ENCODE data around the gene PDE10A.

PDE10A gene

DNA sequence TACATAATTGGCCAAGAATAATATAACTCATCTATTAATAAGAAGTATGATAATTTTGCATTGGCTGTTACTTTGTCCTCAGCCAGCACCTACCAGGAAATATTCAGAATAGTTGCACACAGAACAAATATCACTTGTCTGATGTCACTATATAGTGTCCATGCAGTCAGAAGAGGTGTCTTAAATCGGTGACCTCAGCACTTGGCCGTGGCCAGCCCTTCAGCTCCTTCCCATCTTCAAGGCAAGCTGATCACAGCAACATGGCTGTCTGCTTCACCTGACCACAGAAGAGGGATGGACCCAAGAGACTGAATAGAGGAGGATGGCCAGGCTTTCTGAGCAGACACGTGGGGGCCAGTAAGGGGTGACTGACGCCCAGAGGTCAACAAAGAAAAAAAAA is 22.2 kb downstream of the PDE10A start:
- Histone ChIP-seq H4K20me1 (no peaks in the 10 kb centered on the region), H3K4me1 (no peaks in the 10 kb centered on the region), H3K4me3 (no peak overlapping the region), H3K9ac (no peak overlapping the region), H3K9me3 (replicated peaks in 1 of 11) (no peaks in the 10 kb centered on the region), H3K27ac (no peak overlapping the region), H3K4me2 (no peak overlapping the region), H3K36me3 (no peaks in the 10 kb centered on the region), H3K27me3 (no peaks in the 10 kb centered on the region)
- no peak for TF ChIP-seq Cebpa-rat (IDR thresholded peaks at IDR 0.05)

GRCh38 chr6:165638530-165638929 is 24.5 kb downstream of the PDE10A start:
- TF ChIP-seq Cebpa-rat (IDR thresholded peaks at IDR 0.05) = no peak
- no peak overlapping the region for H3K9ac ChIP-seq
- H3K27me3 ChIP-seq = no peaks in the 10 kb centered on the region
- no peaks in the 10 kb centered on the region for H3K36me3 ChIP-seq
- no peak overlapping the region for H3K4me3 ChIP-seq
- no peak overlapping the region for H3K27ac ChIP-seq
- no peaks in the 10 kb centered on the region for H3K4me1 ChIP-seq
- H3K9me3 ChIP-seq (replicated peaks in 1 of 11) = no peaks in the 10 kb centered on the region
- no peaks in the 10 kb centered on the region for H4K20me1 ChIP-seq
- H3K4me2 ChIP-seq = no peak overlapping the region

DNA sequence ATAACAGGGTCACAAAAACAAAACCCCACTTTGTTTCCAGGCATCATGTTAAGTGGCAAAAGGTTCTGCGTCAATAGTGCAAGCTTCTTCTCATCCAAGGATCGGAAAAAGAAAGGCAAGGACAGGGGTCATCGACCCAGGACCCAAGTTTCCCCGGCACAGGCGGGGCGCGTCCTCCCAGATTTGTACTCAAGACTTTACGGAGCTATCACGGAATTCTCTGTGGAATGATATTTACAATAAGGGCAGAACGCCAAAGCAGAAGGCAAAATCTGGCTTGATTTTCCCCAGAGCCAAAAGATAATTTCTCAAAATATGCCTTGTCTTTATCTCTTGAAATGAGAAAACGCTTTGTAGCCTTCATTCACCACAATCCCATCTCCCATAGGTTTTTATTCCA is 25.5 kb downstream of the PDE10A start:
- no peaks in the 10 kb centered on the region for H4K20me1 ChIP-seq
- no peak for TF ChIP-seq Cebpa-rat (IDR thresholded peaks at IDR 0.05)
- H3K9me3 ChIP-seq (replicated peaks in 1 of 11) = no peaks in the 10 kb centered on the region
- no peaks in the 10 kb centered on the region for H3K36me3 ChIP-seq
- no peak overlapping the region for H3K4me3 ChIP-seq
- H3K27ac ChIP-seq = no peak overlapping the region
- no peak overlapping the region for H3K4me2 ChIP-seq
- peaks cover 0 to 3% (median 1%) of the 10 kb centered on the region in 10 experiments; a peak in 11 of 20 replicates for H3K4me1 ChIP-seq
- H3K9ac ChIP-seq = no peak overlapping the region
- no peaks in the 10 kb centered on the region for H3K27me3 ChIP-seq

DNA sequence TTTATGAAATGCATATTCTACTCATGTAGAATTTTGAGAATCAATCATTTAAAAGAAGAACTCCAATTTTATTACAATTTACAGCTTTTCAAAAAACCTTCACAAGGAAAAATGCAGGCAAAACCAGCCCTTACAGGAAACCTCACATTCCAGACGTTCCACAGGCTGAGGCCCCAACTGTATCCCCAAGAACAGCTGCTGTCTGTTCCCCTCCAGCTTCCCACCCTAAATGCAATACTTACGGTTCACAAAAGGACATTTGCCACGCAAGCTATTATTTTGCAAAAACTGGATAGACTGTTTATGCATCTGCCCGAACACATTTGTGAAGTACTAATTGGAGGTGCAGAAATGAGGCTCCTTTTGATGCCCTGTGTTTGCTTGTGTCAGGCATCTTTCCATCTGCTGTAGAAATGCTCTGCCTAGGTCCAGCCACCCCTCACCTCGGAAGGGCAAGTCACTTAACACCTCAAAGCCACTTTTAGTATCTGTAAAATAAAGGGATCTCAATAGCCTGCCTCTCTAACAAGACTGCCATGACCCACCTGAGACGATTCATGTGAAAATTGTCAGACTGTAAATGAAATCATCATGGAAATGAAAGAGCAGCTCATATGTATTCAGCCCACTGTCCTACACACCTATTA is 26.5 kb downstream of the PDE10A start:
- Histone ChIP-seq H3K27me3 (no peaks in the 10 kb centered on the region), H3K9ac (no peak overlapping the region), H3K4me2 (no peak overlapping the region), H3K4me1 (peaks cover 7 to 14% (median 10%) of the 10 kb centered on the region in 10 experiments; a peak in 16 of 20 replicates), H3K9me3 (replicated peaks in 1 of 11) (no peaks in the 10 kb centered on the region), H3K27ac (no peak overlapping the region), H4K20me1 (no peaks in the 10 kb centered on the region), H3K4me3 (no peak overlapping the region), H3K36me3 (no peaks in the 10 kb centered on the region)
- TF ChIP-seq Cebpa-rat (IDR thresholded peaks at IDR 0.05) = no peak

GRCh38 chr6:165635965-165636364 is 27.1 kb downstream of the PDE10A start:
- Histone ChIP-seq H3K36me3 (no peaks in the 10 kb centered on the region), H3K27ac (no peak overlapping the region), H3K27me3 (no peaks in the 10 kb centered on the region), H4K20me1 (no peaks in the 10 kb centered on the region), H3K4me2 (no peak overlapping the region), H3K9ac (no peak overlapping the region), H3K4me1 (peaks cover 8 to 15% (median 11%) of the 10 kb centered on the region in 10 experiments; a peak in 16 of 20 replicates), H3K4me3 (no peak overlapping the region), H3K9me3 (replicated peaks in 1 of 11) (no peaks in the 10 kb centered on the region)
- no peak for TF ChIP-seq Cebpa-rat (IDR thresholded peaks at IDR 0.05)

- no peak overlapping the region for H3K4me3 ChIP-seq
- peaks cover 8 to 15% (median 11%) of the 10 kb centered on the region in 10 experiments; a peak in 16 of 20 replicates for H3K4me1 ChIP-seq
- no peaks in the 10 kb centered on the region for H3K36me3 ChIP-seq
- H3K27ac ChIP-seq = no peak overlapping the region
- H3K9ac ChIP-seq = no peak overlapping the region
- TF ChIP-seq Cebpa-rat (IDR thresholded peaks at IDR 0.05) = no peak
- H3K4me2 ChIP-seq = no peak overlapping the region
- no peaks in the 10 kb centered on the region for H4K20me1 ChIP-seq
- no peaks in the 10 kb centered on the region for H3K27me3 ChIP-seq
- no peaks in the 10 kb centered on the region for H3K9me3 ChIP-seq (replicated peaks in 1 of 11)
Measured at GRCh38 chr6:165634101-165634880, 28.8 kb downstream of the PDE10A start.

DNA sequence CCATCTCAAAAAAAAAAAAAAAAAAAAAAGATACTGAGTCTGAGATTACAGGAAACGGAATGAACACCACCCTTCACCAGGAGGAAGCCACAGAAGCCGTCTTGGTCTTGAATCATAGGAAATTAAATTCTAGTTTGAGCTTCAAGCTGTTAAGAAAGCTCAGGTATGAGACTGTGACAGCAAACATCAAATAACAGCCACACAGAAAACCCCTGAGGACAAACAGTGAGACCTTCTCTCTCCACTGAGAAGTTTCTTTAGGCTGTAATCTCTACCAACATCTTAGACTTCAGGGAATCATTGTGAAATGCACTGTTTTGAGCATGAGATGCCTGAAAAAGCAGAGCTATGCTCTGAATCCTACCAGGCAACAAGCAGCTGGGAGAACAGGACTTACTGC is 30.8 kb downstream of the PDE10A start:
- Histone ChIP-seq H3K4me3 (no peak overlapping the region), H3K4me1 (peaks cover 8 to 15% (median 11%) of the 10 kb centered on the region in 10 experiments; a peak in 16 of 20 replicates), H3K9me3 (replicated peaks in 1 of 11) (no peaks in the 10 kb centered on the region), H4K20me1 (no peaks in the 10 kb centered on the region), H3K27me3 (no peaks in the 10 kb centered on the region), H3K4me2 (peak overlapping the region; percentile 5 to 63 (median 31); a peak in 19 of 22 replicates), H3K36me3 (no peaks in the 10 kb centered on the region), H3K27ac (no peak overlapping the region), H3K9ac (no peak overlapping the region)
- no peak for TF ChIP-seq Cebpa-rat (IDR thresholded peaks at IDR 0.05)

DNA sequence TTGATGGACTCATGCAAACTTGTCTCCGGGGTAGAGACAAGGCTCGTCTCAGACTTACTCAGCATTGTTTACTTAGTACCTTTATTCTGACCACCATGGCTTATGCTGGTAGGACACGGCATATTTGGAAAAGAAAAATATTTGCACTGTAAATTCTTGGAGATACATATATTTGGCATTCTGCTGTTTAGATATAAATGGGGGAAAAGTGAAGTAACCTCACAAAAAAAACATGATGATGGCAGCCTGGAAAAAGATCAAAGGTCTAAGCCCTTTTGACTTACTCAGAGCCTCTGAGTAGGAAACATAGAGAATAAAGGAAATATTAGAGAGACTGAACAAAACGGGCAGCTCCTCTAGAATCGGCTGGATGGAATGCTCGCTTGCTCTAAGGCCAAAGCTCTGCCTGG is 32.5 kb downstream of the PDE10A start:
- no peak overlapping the region for H3K4me3 ChIP-seq
- no peaks in the 10 kb centered on the region for H4K20me1 ChIP-seq
- peaks cover 8 to 15% (median 11%) of the 10 kb centered on the region in 10 experiments; a peak in 16 of 20 replicates for H3K4me1 ChIP-seq
- TF ChIP-seq Cebpa-rat (IDR thresholded peaks at IDR 0.05) = no peak
- no peak overlapping the region for H3K27ac ChIP-seq
- H3K27me3 ChIP-seq = no peaks in the 10 kb centered on the region
- no peaks in the 10 kb centered on the region for H3K36me3 ChIP-seq
- H3K9me3 ChIP-seq (replicated peaks in 1 of 11) = no peaks in the 10 kb centered on the region
- no peak overlapping the region for H3K4me2 ChIP-seq
- H3K9ac ChIP-seq = no peak overlapping the region

DNA sequence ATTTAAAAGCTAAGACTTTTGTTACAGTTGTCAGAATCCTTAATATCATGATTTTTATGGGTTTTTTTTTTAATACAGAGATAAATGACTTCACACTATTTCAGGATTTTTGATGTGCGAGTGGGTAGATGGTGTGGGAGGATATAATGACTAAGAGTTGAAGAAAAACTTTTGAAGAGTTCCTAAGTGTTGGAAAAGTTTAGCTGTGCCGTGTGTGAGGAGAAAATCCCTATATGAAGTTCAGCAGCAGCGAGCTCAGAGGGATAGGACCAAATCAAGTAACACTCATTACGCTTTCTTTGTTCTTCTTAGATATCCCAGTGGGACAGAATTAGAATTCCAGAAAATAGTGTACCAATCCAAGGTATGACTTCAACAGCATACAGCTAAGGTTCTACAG is 34.1 kb downstream of the PDE10A start:
- TF ChIP-seq Cebpa-rat (IDR thresholded peaks at IDR 0.05) = no peak
- Histone ChIP-seq H3K27me3 (no peaks in the 10 kb centered on the region), H4K20me1 (no peaks in the 10 kb centered on the region), H3K4me2 (no peak overlapping the region), H3K36me3 (no peaks in the 10 kb centered on the region), H3K9me3 (replicated peaks in 1 of 11) (0 out of 22 replicates have a peak, but pooled peaks cover 0 to 6% (median 0%) of the 10 kb centered on the region in 11 experiments), H3K9ac (no peak overlapping the region), H3K4me1 (peaks cover 8 to 15% (median 11%) of the 10 kb centered on the region in 10 experiments; a peak in 16 of 20 replicates), H3K4me3 (no peak overlapping the region), H3K27ac (no peak overlapping the region)
